ENCODE data around the gene SYTL3. TPM values are rescaled to one million over a fixed set of nuclear protein-coding genes. Genes with fewer than 3 reads are reported as not detected.
"Not testable (repeated sequence)": the region's sequence is repeated elsewhere in the genome, so short reads cannot be mapped to it uniquely, and the experiment has no call there.

Gene SYTL3
- total and polyA plus RNA-seq, 2 of the 8 experiments (the other 6 are each of a cell fraction or from before 2014, with no cell fraction given), result 0.27 to 0.99 TPM

DNA sequence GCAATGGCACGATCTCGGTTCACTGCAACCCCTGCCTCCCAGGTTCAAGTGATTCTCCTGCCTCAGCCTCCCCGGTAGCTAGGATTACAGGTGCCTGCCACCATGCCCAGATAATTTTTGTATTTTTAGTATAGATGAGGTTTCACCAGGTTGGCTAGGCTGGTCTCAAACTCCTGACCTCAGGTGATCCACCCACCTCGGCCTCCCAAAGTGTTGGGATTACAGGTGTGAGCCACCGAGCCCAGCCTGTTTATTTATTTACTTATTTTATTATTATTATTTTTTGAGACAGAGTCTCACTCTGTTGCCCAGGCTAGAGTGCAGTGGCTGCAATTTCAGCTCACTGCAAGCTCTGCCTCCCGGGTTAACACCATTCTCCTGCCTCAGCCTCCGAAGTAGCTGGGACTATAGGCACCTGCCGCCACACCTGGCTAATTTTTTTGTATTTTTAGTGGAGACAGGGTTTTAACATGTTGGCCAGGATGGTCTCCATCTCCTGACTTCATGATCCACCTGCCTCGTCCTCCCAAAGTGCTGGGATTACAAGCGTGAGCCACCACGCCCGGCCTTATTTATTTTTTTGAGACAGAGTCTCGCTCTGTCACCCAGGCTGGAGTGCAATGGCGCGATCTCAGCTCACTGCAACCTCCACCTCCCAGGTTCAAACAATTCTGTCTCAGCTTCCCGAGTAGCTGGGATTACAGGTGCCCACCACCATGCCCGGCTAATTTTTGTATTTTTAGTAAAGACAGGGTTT is 2.3 kb downstream of the SYTL3 start:
- H4K20me1 ChIP-seq (replicated peaks in 1 of 2; ENCODE audit: control insufficient read depth in 1 of 2, insufficient read depth in 2 of 2, low read length in 2 of 2); H3K56ac ChIP-seq (replicated peaks; ENCODE audit: insufficient read length, low read depth, low read length); H3K23ac ChIP-seq (ENCODE audit: insufficient read length); H4K8ac ChIP-seq (ENCODE audit: extremely low read depth, insufficient read depth, low read length); H2AFZ ChIP-seq (ENCODE audit: low read length); H2BK15ac ChIP-seq (ENCODE audit: low read length); H3K79me1 ChIP-seq (ENCODE audit: low read depth, low read length); H3K27ac ChIP-seq (ENCODE audit: low read depth, low read length); H3K27me3 ChIP-seq (replicated peaks in 1 of 4; ENCODE audit: control insufficient read depth in 3 of 4, extremely low read depth in 1 of 4, insufficient read depth in 3 of 4, low read length in 3 of 4); FAIRE-seq; H3K4ac ChIP-seq (replicated peaks; ENCODE audit: insufficient read length, low read depth, low read length); H3K9ac ChIP-seq (replicated peaks in 1 of 4; ENCODE audit: extremely low read depth in 1 of 4, low read depth in 3 of 4, low read length in 3 of 4); H2BK5ac ChIP-seq (ENCODE audit: low read depth, low read length); H2BK12ac ChIP-seq (ENCODE audit: low read depth, low read length); H2AK5ac ChIP-seq (ENCODE audit: low read depth, low read length); H2BK120ac ChIP-seq (replicated peaks; ENCODE audit: low read depth, low read length); H3K79me2 ChIP-seq (ENCODE audit: control insufficient read depth in 1 of 2, insufficient read depth in 2 of 2, low read length in 2 of 2); H3K9me3 ChIP-seq (ENCODE audit: insufficient read depth in 2 of 2, low read depth in 1 of 2, low read length in 1 of 2); DNase-seq (ENCODE audit: low read depth in 1 of 2, low spot score in 2 of 2); H3K4me2 ChIP-seq (ENCODE audit: insufficient read depth in 1 of 2, low read depth in 2 of 2, low read length in 2 of 2); H3K18ac ChIP-seq (ENCODE audit: extremely low read depth, low read length); H4K91ac ChIP-seq (replicated peaks; ENCODE audit: insufficient read length, low read length); H3K36me3 ChIP-seq (ENCODE audit: control insufficient read depth in 2 of 4, insufficient read depth in 4 of 4, low read length in 3 of 4); H3K14ac ChIP-seq (ENCODE audit: insufficient read length); H4K5ac ChIP-seq (ENCODE audit: insufficient read length, low read depth, low read length); H3K4me3 ChIP-seq (ENCODE audit: extremely low read depth in 1 of 4, insufficient read depth in 2 of 4, low read depth in 3 of 4, low read length in 4 of 4); H3K23me2 ChIP-seq (ENCODE audit: low read depth, low read length); H3K4me1 ChIP-seq (replicated peaks in 1 of 4; ENCODE audit: control insufficient read depth in 3 of 4, insufficient read depth in 4 of 4, low read length in 3 of 4); H2BK20ac ChIP-seq (ENCODE audit: low read length): not testable (repeated sequence)
- WGBS, 2 experiments (ENCODE audit: extremely low coverage in 1 of 2, insufficient coverage in 1 of 2, insufficient read length in 1 of 2, insufficient replicate concordance in 2 of 2, low coverage in 1 of 2, low lambda C conversion rate in 2 of 2, missing lambda C conversion rate in 1 of 2), result 97% methylated on average over 17 of the region's 17 CpGs; no CpG with 5 or more reads in 1 of the 2 experiments
- CTCF ChIA-PET (ENCODE audit: partially characterized antibody), result interaction anchor here (0.9 to 8.7 kb wide), 4 partner anchors 9 to 100 kb away, joined by 3 to 73 read pairs (median 12); no protein-coding TSS in a partner anchor
- POLR2A ChIA-PET (ENCODE audit: partially characterized antibody), result interaction anchor here (1.0 kb wide), 1 partner anchor 12 kb away, joined by 4 read pairs; no protein-coding TSS in a partner anchor
